CD14-positive monocyte (primary cell): ENCODE measurements around the gene HCK. TPM values are rescaled to one million over a fixed set of nuclear protein-coding genes. Genes with fewer than 3 reads are reported as not detected.
A peak's percentile ranks its signal among the peaks of the same experiment; 100 is the strongest.

Experiments used
- DNase-seq, 3 donors: peaks; one replicate each; pipeline ENCODE4 v3.0.0-alpha.2; 2011 to 2022
- H2AFZ ChIP-seq: 2 replicates; pipeline ENCODE4 v1.6.0; 2012; ENCODE audit warnings: mild to moderate bottlenecking, low read depth, low read length, inconsistent platforms; ENCODE audit not compliant: insufficient read depth, poor library complexity, severe bottlenecking
- H3K27ac ChIP-seq, 2 donors: 1 replicate in 1 of 2; 2 replicates in 1 of 2; pipeline ENCODE4 v1.5.1; 2012 to 2013; ENCODE audit warnings: low read length in 2 of 2, control low read depth in 1 of 2, inconsistent platforms in 1 of 2, low read depth in 1 of 2, mild to moderate bottlenecking in 1 of 2
- H3K27me3 ChIP-seq, 2 donors: one replicate each; pipeline versions ENCODE4 v1.6.0 to v1.6.1; 2011 to 2013; ENCODE audit warnings: low read length in 2 of 2; ENCODE audit not compliant: control insufficient read depth in 2 of 2, insufficient read depth in 2 of 2
- H3K36me3 ChIP-seq, 2 donors: replicated peaks in 1 of 2; 1 replicate in 1 of 2; 2 replicates in 1 of 2; pipeline versions ENCODE4 v1.5.1 to v1.6.1; 2012 to 2013; ENCODE audit warnings: low read length in 2 of 2, control low read depth in 1 of 2, inconsistent platforms in 1 of 2, mild to moderate bottlenecking in 1 of 2; ENCODE audit not compliant: insufficient read depth in 2 of 2, control insufficient read depth in 1 of 2
- H3K4me1 ChIP-seq, 2 donors: 1 replicate in 1 of 2; 2 replicates in 1 of 2; pipeline versions ENCODE4 v1.5.1 to v1.6.1; 2012 to 2013; ENCODE audit warnings: low read length in 2 of 2, control low read depth in 1 of 2, inconsistent platforms in 1 of 2, mild to moderate bottlenecking in 1 of 2, moderate library complexity in 1 of 2; ENCODE audit not compliant: insufficient read depth in 2 of 2, control insufficient read depth in 1 of 2
- H3K4me2 ChIP-seq: replicated peaks from 2 replicates; pipeline ENCODE3; 2012; ENCODE audit warnings: low read length, moderate library complexity, mild to moderate bottlenecking; ENCODE audit not compliant: poor library complexity, severe bottlenecking; ENCODE audit errors: extremely low read depth
- H3K4me3 ChIP-seq, 3 experiments: fragments of 200-600 bp in 1 of 3; sonication (generic) in 1 of 3; replicated peaks in 1 of 3; 1 replicate in 2 of 3; 2 replicates in 1 of 3; pipeline ENCODE4 v1.5.1; 2011 to 2013; ENCODE audit warnings: low read length in 3 of 3, mild to moderate bottlenecking in 3 of 3, control low read depth in 2 of 3, low read depth in 2 of 3, inconsistent platforms in 1 of 3, moderate library complexity in 1 of 3
- H3K79me2 ChIP-seq: 2 replicates; pipeline ENCODE4 v1.6.0; 2012; ENCODE audit warnings: mild to moderate bottlenecking, control low read depth, inconsistent platforms, low read length, moderate library complexity; ENCODE audit not compliant: insufficient read depth
- H3K9ac ChIP-seq: 2 replicates; pipeline ENCODE4 v1.6.0; 2017; ENCODE audit warnings: low read length, mild to moderate bottlenecking; ENCODE audit not compliant: insufficient read depth, poor library complexity, severe bottlenecking
- H3K9me3 ChIP-seq, 2 donors: replicated peaks in 1 of 2; 1 replicate in 1 of 2; 2 replicates in 1 of 2; pipeline versions ENCODE4 v1.5.1 to v1.6.1; 2012 to 2013; ENCODE audit warnings: low read length in 2 of 2, control low read depth in 1 of 2; ENCODE audit not compliant: control insufficient read depth in 1 of 2, insufficient read depth in 1 of 2
- H4K20me1 ChIP-seq: 2 replicates; pipeline ENCODE4 v1.6.0; 2012; ENCODE audit warnings: mild to moderate bottlenecking, low read length, control low read depth, moderate library complexity; ENCODE audit not compliant: insufficient read depth
- H3K27ac Mint-ChIP-seq, 7 donors: one replicate each; pipeline ENCODE4 v1.8.0; 2020; ENCODE audit warnings: mild to moderate bottlenecking in 7 of 7, mixed read lengths in 7 of 7, moderate library complexity in 6 of 7, inconsistent platforms in 2 of 7
- H3K27me3 Mint-ChIP-seq, 3 donors: one replicate each; pipeline ENCODE4 v1.8.0; 2021 to 2022; ENCODE audit warnings: low read depth in 3 of 3, mild to moderate bottlenecking in 3 of 3, mixed read lengths in 3 of 3, moderate library complexity in 3 of 3, inconsistent platforms in 1 of 3
- H3K36me3 Mint-ChIP-seq, 2 donors: one replicate each; pipeline ENCODE4 v1.8.0; 2020; ENCODE audit warnings: mixed read lengths in 2 of 2, inconsistent platforms in 1 of 2, mild to moderate bottlenecking in 1 of 2
- H3K4me1 Mint-ChIP-seq: one replicate; pipeline ENCODE4 v1.8.0; 2020; ENCODE audit warnings: mild to moderate bottlenecking, mixed read lengths
- H3K4me3 Mint-ChIP-seq, 2 donors: one replicate each; pipeline ENCODE4 v1.8.0; 2020; ENCODE audit warnings: mild to moderate bottlenecking in 2 of 2, mixed read lengths in 2 of 2, moderate library complexity in 1 of 2
- H3K9me3 Mint-ChIP-seq, 7 donors: one replicate each; pipeline ENCODE4 v1.8.0; 2020 to 2022; ENCODE audit warnings: mixed read lengths in 7 of 7, mild to moderate bottlenecking in 6 of 7, moderate library complexity in 6 of 7, inconsistent platforms in 2 of 7
- WGBS: methylation state at CpG from one replicate; pipeline ENCODE4 v1.1.5; 2013; ENCODE audit warnings: missing lambda C conversion rate; ENCODE audit not compliant: insufficient coverage; 5-methylcytosine and 5-hydroxymethylcytosine counted together
- intact Hi-C, 2 donors: fragments of 100-400 bp; cut with micrococcal nuclease; formaldehyde crosslinking; loops; one replicate each; pipeline versions ENCODE4 v1.15.0 to v1.15.1; 2023
- polyA plus RNA-seq, 3 donors: library from polyadenylated mRNA; depleted of rRNA in 1 of 3; unstranded in 2 of 3; stranded (reverse) in 1 of 3; fragments of 300-500 nt in 2 of 3; fragments of >200 nt in 1 of 3; fragmentation: Illumina TruSeq in 2 of 3; gene quantifications; 1 replicate in 2 of 3; 2 replicates in 1 of 3; pipeline ENCODE4 v1.2.3, GENCODE V29; 2012 to 2021
- TF ChIP-seq, protein P1 (sequence below): fragments of 200-600 bp; IDR thresholded peaks from one replicate; pipeline ENCODE4 v1.8.0; 2022; ENCODE audit warnings: antibody characterized with exemption, mild to moderate bottlenecking

The HCK gene
- polyA plus RNA-seq, 3 donors, result 430 to 688 (median 526) TPM

- WGBS, result 100% methylated on average over 3 of the region's 3 CpGs
- Histone ChIP-seq H3K27me3 (no peaks in the 10 kb centered on the region), H3K4me2 (no peak overlapping the region), H3K4me3 (no peak overlapping the region), H3K27ac (peak overlapping the region in 1 of 2 donors; percentile 64), H3K79me2 (peaks cover 11% of the 10 kb centered on the region), H2AFZ (no peak overlapping the region), H4K20me1 (peaks cover 100% of the 10 kb centered on the region), H3K36me3 (peaks cover 95 to 100% of the 10 kb centered on the region in 2 donors), H3K9ac (no peak overlapping the region), H3K9me3 (no peaks in the 10 kb centered on the region), H3K4me1 (peaks cover 0 to 24% of the 10 kb centered on the region in 2 donors)
- peaks cover 29% of the 10 kb centered on the region for H3K4me1 Mint-ChIP-seq
- peaks cover 92 to 99% of the 10 kb centered on the region in 2 donors for H3K36me3 Mint-ChIP-seq
- H3K27ac Mint-ChIP-seq, result peak overlapping the region in 2 of 7 donors; percentile 20 to 61
- TF ChIP-seq, protein P1, sequence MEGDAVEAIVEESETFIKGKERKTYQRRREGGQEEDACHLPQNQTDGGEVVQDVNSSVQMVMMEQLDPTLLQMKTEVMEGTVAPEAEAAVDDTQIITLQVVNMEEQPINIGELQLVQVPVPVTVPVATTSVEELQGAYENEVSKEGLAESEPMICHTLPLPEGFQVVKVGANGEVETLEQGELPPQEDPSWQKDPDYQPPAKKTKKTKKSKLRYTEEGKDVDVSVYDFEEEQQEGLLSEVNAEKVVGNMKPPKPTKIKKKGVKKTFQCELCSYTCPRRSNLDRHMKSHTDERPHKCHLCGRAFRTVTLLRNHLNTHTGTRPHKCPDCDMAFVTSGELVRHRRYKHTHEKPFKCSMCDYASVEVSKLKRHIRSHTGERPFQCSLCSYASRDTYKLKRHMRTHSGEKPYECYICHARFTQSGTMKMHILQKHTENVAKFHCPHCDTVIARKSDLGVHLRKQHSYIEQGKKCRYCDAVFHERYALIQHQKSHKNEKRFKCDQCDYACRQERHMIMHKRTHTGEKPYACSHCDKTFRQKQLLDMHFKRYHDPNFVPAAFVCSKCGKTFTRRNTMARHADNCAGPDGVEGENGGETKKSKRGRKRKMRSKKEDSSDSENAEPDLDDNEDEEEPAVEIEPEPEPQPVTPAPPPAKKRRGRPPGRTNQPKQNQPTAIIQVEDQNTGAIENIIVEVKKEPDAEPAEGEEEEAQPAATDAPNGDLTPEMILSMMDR, result no peak
- intact Hi-C loops, result no loop called here
- H3K4me3 Mint-ChIP-seq, result no peak overlapping the region
- DNase-seq, result no peak
- no peaks in the 10 kb centered on the region for H3K9me3 Mint-ChIP-seq
- peaks cover 0 to 1% (median 0%) of the 10 kb centered on the region in 3 donors for H3K27me3 Mint-ChIP-seq
Observed at GRCh38 chr20:32088759-32089158, 36.7 kb downstream of the HCK start.

- Histone ChIP-seq H4K20me1 (peaks cover 100% of the 10 kb centered on the region), H3K9ac (no peak overlapping the region), H3K36me3 (peaks cover 94 to 100% of the 10 kb centered on the region in 2 donors), H2AFZ (no peak overlapping the region), H3K27ac (peak overlapping the region in 1 of 2 donors; percentile 64), H3K9me3 (no peaks in the 10 kb centered on the region), H3K4me2 (no peak overlapping the region), H3K4me3 (no peak overlapping the region), H3K27me3 (no peaks in the 10 kb centered on the region), H3K79me2 (peaks cover 20% of the 10 kb centered on the region), H3K4me1 (peaks cover 0 to 24% of the 10 kb centered on the region in 2 donors)
- WGBS, result 95% methylated on average over 4 of the region's 5 CpGs
- intact Hi-C loops, result loop anchor here in 1 of 2 donors (5.0 to 10.0 kb wide), 4 partner anchors 57 to 262 kb away; partner anchors contain the start of gene XKR7
- Mint-ChIP-seq H3K27me3 (peaks cover 0 to 1% (median 1%) of the 10 kb centered on the region in 3 donors), H3K27ac (peak overlapping the region; percentile 7 to 85 (median 62)), H3K36me3 (peaks cover 90 to 99% of the 10 kb centered on the region in 2 donors), H3K4me3 (no peak overlapping the region), H3K9me3 (no peaks in the 10 kb centered on the region), H3K4me1 (peaks cover 29% of the 10 kb centered on the region)
- no peak for DNase-seq
- TF ChIP-seq, protein P1, result no peak
Observed at GRCh38 chr20:32089637-32090362, 37.8 kb downstream of the HCK start.
